SJSA1 (cell line): Measurements from ENCODE around the gene SLC27A4. TPM values are rescaled to one million over a fixed set of nuclear protein-coding genes. Genes with fewer than 3 reads are reported as not detected.
A peak's percentile ranks its signal among the peaks of the same experiment; 100 is the strongest.

Experiments used
- DNase-seq, 2 experiments: peaks; one replicate each; pipeline ENCODE4 v3.0.0-alpha.2; 2015 to 2020; ENCODE audit warnings: low spot score in 2 of 2, low read depth in 1 of 2
- H3K27ac ChIP-seq: fragments of 250-450 bp; sonication (Bioruptor Pico); 2 replicates; pipeline ENCODE4 v1.5.1; 2020; ENCODE audit warnings: mild to moderate bottlenecking, moderate library complexity
- H3K27me3 ChIP-seq: fragments of 250-450 bp; sonication (Bioruptor Pico); replicated peaks from 2 replicates; pipeline ENCODE4 v1.5.1; 2020; ENCODE audit warnings: mild to moderate bottlenecking, moderate library complexity
- H3K36me3 ChIP-seq: fragments of 250-450 bp; sonication (Bioruptor Pico); 2 replicates; pipeline ENCODE4 v1.5.1; 2020; ENCODE audit warnings: mild to moderate bottlenecking
- H3K4me1 ChIP-seq: fragments of 250-450 bp; sonication (Bioruptor Pico); replicated peaks from 2 replicates; pipeline ENCODE4 v1.6.1; 2021; ENCODE audit warnings: mild to moderate bottlenecking
- H3K4me3 ChIP-seq: fragments of 250-450 bp; sonication (Bioruptor Pico); 2 replicates; pipeline ENCODE4 v1.5.1; 2020; ENCODE audit warnings: mild to moderate bottlenecking
- H3K9me3 ChIP-seq: fragments of 250-450 bp; sonication (Bioruptor Pico); replicated peaks from 2 replicates; pipeline ENCODE4 v1.5.1; 2020; ENCODE audit warnings: mild to moderate bottlenecking
- total RNA-seq: library from RNA; depleted of rRNA; stranded (reverse); fragments of >200 nt; shearing (Covaris generic); gene quantifications from 2 replicates; pipeline ENCODE4 v1.2.3, GENCODE V29; 2014

Gene SLC27A4
- total RNA-seq, 1 experiment from 2014 or later: 26.4 TPM

DNA sequence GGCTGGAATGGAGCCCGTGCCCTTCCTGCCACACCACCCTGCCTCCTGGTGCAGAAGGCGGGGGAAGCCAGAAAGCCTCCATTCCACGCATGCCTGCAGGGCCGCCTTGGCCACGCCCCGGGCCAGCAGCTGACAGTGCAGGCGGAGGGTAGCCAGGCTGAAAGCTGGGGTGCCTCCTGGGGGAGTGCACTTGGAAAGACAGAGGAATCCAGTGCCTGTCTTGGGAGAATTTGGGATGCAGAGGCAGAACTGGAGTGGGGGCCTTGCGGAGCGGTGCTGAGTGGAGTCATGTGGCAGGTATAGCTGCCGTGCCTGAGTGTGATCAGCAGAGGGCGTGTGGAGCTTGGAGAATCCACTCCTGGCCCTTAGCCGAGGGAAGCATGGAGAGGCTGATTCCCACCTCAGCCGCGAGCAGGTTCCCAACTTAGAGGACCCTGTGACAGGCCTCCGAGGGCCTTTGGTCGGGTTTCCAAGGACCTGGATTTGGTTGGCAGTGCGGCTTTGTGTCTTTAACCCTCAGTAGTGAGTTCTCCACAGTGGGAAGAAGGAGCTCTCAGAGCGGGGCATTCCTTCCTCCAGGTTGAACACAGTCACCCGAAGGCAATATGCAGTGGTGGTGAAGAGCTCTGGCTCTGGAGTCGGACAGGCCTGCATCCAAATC, 21.8 kb downstream of the SLC27A4 start:
- no peaks in the 10 kb centered on the region for H3K36me3 ChIP-seq
- H3K4me3 ChIP-seq: peak overlapping the region; percentile 25
- peaks cover 16% of the 10 kb centered on the region for H3K4me1 ChIP-seq
- H3K27me3 ChIP-seq: no peaks in the 10 kb centered on the region
- peak; percentile 79 to 80 for DNase-seq
- no peak overlapping the region for H3K27ac ChIP-seq
- no peaks in the 10 kb centered on the region for H3K9me3 ChIP-seq

DNA sequence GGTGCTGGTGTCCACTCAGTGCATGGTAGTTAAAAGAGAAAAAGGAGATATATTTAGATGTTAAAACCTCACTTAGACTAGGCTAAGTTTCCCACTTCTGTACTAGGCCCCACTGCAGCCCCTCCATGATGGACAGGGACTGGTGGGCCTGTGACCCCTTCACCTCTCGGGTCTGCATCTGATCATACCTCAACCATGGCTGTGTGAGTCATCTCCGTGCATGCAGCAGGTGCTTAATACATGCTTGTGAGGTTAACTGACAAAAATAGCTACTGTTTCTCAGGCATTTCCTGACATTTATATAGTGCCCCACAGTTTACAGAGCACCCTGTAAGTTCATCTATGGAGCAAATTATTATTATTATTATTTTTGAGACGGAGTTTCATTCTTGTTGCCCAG, 22.4 kb downstream of the SLC27A4 start:
- H3K27ac ChIP-seq: no peak overlapping the region
- no peak overlapping the region for H3K4me3 ChIP-seq
- no peak for DNase-seq
- peaks cover 16% of the 10 kb centered on the region for H3K4me1 ChIP-seq
- H3K9me3 ChIP-seq: no peaks in the 10 kb centered on the region
- H3K36me3 ChIP-seq: no peaks in the 10 kb centered on the region
- H3K27me3 ChIP-seq: no peaks in the 10 kb centered on the region

DNA sequence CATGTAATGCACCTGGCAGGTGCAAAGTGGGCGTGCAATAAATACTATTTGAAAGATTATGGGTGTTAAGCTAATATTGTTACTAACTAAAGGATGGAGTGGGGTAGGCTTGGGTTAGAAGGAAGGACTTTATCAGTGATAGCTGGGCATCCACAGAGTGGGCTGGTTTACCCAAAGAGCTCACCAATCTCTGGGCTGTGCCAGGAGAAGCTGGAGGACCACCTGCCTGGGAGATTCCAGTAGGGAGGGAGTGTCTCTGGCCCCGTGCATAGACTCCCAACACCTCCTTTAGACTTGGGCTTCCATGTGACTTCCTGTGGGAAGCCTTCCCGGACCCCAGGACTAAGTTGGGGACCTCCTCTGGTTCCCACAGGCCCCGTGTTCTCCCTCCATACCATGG, 25.2 kb downstream of the SLC27A4 start:
- Histone ChIP-seq H3K4me1 (peaks cover 16% of the 10 kb centered on the region), H3K27ac (no peak overlapping the region), H3K4me3 (no peak overlapping the region), H3K9me3 (no peaks in the 10 kb centered on the region), H3K36me3 (no peaks in the 10 kb centered on the region), H3K27me3 (no peaks in the 10 kb centered on the region)
- DNase-seq: no peak

DNA sequence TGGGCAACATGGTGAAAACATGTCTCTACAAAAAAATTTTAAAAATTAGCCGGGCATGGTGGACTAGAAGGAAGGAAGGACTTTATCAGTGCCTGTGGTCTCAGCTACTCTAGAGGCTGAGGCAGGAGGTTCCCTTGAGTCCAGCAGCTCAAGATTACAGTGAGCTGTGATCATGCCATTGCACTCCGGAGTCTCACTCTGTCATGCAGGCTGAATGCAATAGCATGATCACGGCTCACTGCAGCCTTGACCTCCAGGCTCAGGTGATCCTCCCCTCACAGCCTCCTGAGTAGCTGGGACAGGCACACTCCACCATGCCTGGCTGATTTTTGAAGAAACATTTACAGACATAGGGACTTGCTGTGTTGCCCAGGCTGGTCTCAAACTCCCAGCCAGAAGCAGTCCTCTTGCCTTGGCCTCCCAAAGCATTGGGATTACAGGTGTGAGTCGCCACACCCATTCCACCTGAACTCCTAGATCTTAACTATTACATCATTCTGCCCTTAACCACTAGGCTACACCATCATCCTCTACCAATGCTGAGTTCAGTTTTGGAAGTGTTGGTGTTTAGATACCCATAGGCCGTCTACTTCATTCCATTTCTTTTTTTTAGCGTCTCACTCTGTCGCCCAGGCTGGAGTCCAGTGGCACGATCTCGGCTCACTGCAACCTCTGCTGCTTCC, 28.8 kb downstream of the SLC27A4 start:
- no peak overlapping the region for H3K4me3 ChIP-seq

DNA sequence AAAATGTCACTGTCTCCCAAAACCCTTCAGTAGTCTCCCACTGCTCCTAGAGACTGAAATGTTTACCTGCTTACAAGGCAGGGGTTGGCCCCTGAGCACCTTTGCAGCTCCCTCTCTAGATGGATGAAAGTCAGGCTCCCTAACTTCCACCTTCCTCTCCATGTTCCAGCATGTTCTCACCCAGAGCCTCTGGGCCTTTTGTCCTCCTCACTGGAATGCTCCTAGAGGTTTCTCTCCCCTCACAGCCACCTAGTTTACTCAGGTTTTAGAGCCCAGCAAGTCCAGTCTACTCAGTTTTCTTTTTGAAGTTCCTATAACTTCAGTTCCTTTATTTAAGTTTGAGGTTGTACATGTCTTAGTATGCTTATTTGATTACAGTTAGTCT, 30.0 kb downstream of the SLC27A4 start:
- Histone ChIP-seq H3K4me1 (peaks cover 11% of the 10 kb centered on the region), H3K27me3 (no peaks in the 10 kb centered on the region), H3K9me3 (no peaks in the 10 kb centered on the region), H3K27ac (peak overlapping the region; percentile 46), H3K4me3 (peak overlapping the region; percentile 67), H3K36me3 (peaks cover 9% of the 10 kb centered on the region)
- DNase-seq: no peak

More for the DNA sequence above, 28.8 kb downstream of the SLC27A4 start:
- Histone ChIP-seq H3K27me3 (no peaks in the 10 kb centered on the region), H3K9me3 (no peaks in the 10 kb centered on the region), H3K27ac (no peak overlapping the region), H3K4me1 (peaks cover 11% of the 10 kb centered on the region), H3K36me3 (peaks cover 9% of the 10 kb centered on the region)
- DNase-seq: no peak

DNA sequence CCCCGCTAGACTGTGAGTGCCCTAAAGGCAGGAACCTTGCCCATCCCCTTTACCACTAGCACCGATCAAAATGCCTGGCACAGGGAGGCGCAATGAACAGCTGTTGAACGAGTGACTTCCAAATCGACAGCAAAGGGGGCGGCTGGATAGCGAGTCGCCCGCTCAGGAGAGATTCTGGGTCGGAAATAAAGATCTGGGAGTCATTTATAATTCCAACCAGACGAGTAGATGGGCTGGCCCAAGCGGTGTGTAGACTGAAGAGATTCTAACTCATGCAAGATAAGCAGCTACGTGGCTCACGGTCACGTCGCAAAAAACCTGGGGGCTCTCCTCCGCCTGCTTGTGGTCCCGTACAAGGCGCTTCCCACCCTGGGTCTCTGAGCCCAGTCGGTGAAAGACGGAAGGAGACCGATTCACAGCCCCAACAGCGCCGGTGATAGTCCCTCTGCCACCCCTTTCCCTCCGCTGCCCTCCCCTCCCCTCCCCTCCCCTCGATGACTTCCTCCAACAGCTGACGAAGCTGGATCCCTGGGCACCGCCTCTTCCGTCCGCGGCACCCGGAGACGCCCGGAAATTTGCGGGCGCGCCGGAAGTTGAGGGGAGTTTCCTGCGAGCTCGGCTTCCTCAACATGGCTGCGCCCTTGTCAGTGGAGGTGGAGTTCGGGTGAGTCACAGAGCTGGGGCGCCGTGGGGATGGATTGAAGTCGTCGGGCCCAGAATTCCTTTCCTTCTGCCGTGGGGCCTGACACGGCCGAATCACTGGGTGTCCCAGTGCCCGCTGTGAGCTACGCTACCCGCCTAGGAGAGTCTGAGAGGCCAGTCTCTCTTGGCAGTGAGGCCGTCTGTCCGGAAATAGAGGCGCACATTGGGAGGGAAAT, 30.7 kb downstream of the SLC27A4 start, which contains the start of gene URM1:
TSS of gene URM1 (plus strand) at position 623 of the 878 bp plus-strand sequence. CDS start at position 630, 7 bp downstream.
- peak; percentile 91 to 95 for DNase-seq
- H3K27me3 ChIP-seq: no peaks in the 10 kb centered on the region
- H3K9me3 ChIP-seq: no peaks in the 10 kb centered on the region

DNA sequence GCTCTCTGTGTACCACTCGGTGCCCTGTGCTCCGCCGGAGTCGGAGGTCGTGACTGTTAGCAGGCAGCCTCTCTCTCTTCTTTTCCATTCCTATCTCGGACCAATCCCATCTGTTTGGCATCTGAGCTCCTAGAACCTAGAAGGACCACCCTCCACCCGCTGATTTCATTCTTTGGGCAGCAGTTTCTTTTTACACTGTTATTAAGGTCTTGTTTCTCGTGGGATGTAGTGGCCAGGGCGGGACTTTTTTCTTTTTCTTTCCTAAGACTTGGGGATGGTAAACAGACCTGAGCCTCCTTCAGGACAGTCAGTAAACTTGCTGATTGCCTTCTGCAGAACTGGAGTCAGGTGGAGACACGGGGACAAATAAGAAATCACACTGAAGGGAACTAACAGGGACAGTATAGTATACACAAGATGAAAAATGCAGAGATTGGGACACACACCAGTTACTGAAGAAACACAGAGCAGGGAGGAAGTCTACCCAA, 31.3 kb downstream of the SLC27A4 start:
- Histone ChIP-seq H3K4me3 (peak overlapping the region; percentile 67), H3K9me3 (no peaks in the 10 kb centered on the region), H3K27me3 (no peaks in the 10 kb centered on the region), H3K4me1 (peaks cover 11% of the 10 kb centered on the region), H3K36me3 (peaks cover 9% of the 10 kb centered on the region), H3K27ac (peak overlapping the region; percentile 61)
- no peak for DNase-seq

More for the DNA sequence above, 30.7 kb downstream of the SLC27A4 start, which contains the start of gene URM1:
- peaks cover 9% of the 10 kb centered on the region for H3K36me3 ChIP-seq
- H3K4me1 ChIP-seq: peaks cover 11% of the 10 kb centered on the region
- peak within 1 kb of the TSS; percentile 61 for H3K27ac ChIP-seq
- peak within 1 kb of the TSS; percentile 67 for H3K4me3 ChIP-seq

DNA sequence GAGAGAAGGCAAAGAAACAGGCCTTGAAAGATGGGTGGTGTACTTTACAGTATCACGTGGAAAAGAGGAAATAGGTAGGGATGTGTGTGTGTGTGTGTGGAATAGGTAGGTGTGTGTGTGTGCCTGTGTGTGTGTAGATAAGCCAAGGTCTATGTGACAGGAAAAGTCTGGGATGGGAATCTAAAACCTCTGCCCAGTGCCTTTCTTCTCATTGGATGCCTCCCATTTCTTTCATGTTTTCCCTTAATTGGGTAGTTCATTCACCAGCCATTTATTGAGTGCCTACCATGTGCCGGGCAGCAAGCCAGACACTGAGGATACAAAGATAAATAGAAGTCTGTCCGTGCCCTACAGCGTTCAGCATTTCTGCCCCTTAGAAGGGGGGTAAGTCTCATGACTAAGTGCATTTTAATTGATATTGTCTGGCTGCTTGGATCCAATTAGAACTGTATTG, 31.9 kb downstream of the SLC27A4 start:
- Histone ChIP-seq H3K27me3 (no peaks in the 10 kb centered on the region), H3K4me1 (peaks cover 11% of the 10 kb centered on the region), H3K27ac (no peak overlapping the region), H3K9me3 (no peaks in the 10 kb centered on the region), H3K36me3 (peaks cover 9% of the 10 kb centered on the region), H3K4me3 (peak overlapping the region; percentile 67)
- DNase-seq: no peak

DNA sequence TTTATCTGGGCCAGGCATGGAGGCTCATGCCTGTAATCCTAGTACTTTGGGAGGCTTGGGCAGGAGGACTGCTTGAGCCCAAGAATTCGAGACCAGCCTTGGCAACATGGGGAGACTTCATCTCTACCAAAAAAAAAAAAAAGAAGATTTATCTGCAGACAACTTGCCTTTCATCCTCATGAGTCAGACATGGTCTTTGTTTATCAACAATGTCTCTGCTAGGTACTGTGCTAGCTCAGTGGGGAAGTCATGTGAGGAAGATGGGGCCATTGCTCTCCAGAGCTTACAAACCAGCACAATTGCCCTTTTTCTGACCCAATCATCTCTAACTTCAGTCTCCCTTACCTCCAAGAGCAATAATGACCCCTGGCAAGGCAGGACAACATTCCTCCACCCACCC, 32.5 kb downstream of the SLC27A4 start:
- Histone ChIP-seq H3K27me3 (no peaks in the 10 kb centered on the region), H3K36me3 (peaks cover 10% of the 10 kb centered on the region), H3K9me3 (no peaks in the 10 kb centered on the region), H3K27ac (no peak overlapping the region), H3K4me1 (peaks cover 11% of the 10 kb centered on the region), H3K4me3 (no peak overlapping the region)
- no peak for DNase-seq

DNA sequence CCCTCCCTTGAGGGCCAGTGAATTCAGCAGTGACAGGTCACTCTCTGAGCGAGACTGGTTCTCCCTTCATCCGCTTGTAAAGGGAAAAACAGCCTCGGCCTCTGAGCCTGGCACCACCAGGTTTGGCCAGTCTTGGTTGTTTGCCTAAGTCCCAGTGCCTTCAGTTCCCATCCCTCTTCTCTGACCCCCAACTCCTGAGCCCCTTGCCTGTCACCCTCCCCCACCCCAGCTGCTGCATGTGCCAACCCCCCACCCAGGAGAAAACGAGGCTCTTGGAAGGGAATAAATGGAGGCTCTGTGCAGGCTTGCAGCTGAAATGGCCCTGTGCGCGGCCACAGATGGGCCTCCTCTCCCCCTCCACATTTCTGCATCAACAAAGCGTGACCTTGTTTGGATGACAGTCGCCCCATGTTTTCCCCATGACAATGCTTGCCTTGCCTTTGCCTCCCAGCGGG, 33.9 kb downstream of the SLC27A4 start:
- H3K27me3 ChIP-seq: no peaks in the 10 kb centered on the region

DNA sequence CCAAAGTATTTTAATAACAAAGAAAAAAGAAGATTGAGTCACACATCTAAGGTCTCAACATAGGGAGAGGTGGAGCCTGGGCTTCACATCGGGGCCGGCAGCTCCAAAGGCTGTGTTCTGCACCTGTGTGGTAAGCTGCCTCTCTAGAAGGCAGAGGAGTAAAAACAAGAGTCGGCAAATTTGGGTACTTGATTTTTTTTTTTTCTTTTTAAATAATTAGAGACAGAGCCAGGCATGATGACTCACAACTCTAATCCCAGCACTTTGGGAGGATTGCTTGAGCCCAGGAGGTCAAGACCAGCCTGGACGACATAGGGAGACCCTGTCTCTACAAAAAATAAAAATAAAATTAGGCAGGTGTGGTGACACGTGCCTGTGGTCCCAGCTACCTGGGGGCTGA, 35.5 kb downstream of the SLC27A4 start:
- peaks cover 22% of the 10 kb centered on the region for H3K36me3 ChIP-seq
- no peak overlapping the region for H3K27ac ChIP-seq
- no peaks in the 10 kb centered on the region for H3K9me3 ChIP-seq
- H3K27me3 ChIP-seq: no peaks in the 10 kb centered on the region
- DNase-seq: no peak
- peaks cover 11% of the 10 kb centered on the region for H3K4me1 ChIP-seq
- H3K4me3 ChIP-seq: no peak overlapping the region

More for the DNA sequence above, 33.9 kb downstream of the SLC27A4 start:
- DNase-seq: no peak
- H3K4me3 ChIP-seq: no peak overlapping the region
- peaks cover 11% of the 10 kb centered on the region for H3K4me1 ChIP-seq
- H3K27ac ChIP-seq: no peak overlapping the region
- H3K36me3 ChIP-seq: peaks cover 18% of the 10 kb centered on the region
- no peaks in the 10 kb centered on the region for H3K9me3 ChIP-seq

DNA sequence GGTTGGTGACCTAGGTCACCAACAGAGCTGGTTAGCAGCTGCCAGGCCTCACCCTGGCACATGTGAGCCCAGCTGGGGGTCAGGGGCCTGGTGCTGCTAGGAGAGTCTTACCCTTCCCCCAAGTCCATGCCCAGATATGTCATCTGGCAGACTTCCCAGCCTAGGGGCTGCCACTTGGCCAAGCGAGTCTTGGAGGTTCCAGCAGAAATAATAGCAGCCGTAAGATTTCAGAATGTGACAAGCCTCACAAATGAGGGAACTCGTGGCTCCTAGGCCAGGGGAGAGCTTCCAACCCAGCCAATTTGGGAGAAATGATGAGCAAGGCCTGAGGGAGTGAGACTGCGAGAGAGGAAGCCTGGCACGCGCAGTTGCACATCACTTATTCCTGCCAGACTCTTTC, 41.9 kb downstream of the SLC27A4 start:
- Histone ChIP-seq H3K36me3 (peaks cover 22% of the 10 kb centered on the region), H3K4me1 (no peaks in the 10 kb centered on the region), H3K27me3 (no peaks in the 10 kb centered on the region), H3K4me3 (no peak overlapping the region), H3K9me3 (no peaks in the 10 kb centered on the region), H3K27ac (no peak overlapping the region)
- DNase-seq: no peak

DNA sequence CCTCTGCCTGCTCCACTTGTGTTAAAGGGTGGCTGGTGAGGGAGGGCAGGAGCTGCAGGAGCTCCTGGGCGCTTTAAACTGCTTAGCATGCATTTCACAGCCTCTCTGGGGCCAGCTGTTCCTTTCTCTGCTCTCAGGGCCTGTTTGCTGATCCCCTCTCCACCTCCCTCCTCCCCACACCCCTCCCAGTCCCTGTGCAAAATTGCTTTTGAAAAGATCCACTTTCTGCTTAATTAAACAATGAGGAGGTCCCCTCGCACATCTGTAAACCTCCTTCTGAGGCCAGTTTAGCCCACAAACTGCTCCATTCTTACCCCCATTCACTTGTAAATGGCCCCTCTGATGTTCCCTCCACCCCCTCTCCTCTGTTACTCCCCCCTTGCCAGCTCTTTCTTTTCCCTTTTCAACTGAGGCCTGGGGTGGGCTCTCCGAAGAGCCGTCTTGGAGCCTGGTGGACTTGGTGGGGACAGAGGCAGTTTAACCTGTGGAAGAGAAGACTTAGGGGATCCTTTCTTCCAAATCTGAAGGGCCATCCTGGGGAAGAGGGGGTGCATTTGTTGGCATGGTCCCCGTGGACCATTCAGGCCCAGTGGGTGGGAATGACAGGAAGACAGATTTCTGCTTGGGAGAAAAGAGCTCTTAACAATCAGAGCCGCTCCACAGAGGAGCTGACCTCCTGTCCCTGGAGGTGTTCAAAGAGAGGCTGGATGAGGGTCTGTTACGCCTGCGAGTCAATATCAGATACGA, 42.9 kb downstream of the SLC27A4 start:
- H3K36me3 ChIP-seq: peaks cover 25% of the 10 kb centered on the region
- no peak overlapping the region for H3K27ac ChIP-seq
- H3K4me1 ChIP-seq: no peaks in the 10 kb centered on the region
- H3K4me3 ChIP-seq: no peak overlapping the region
- H3K27me3 ChIP-seq: no peaks in the 10 kb centered on the region
- DNase-seq: no peak
- H3K9me3 ChIP-seq: no peaks in the 10 kb centered on the region
